Amygdala (tissue), 56 donors: Measurements from ENCODE around the gene PTPN23.

Source experiments
- DNase-seq, 56 donors: peaks; one replicate each; lab custom pipeline; 2025; lab: John Stamatoyannopoulos, UW

PTPN23 gene

DNA sequence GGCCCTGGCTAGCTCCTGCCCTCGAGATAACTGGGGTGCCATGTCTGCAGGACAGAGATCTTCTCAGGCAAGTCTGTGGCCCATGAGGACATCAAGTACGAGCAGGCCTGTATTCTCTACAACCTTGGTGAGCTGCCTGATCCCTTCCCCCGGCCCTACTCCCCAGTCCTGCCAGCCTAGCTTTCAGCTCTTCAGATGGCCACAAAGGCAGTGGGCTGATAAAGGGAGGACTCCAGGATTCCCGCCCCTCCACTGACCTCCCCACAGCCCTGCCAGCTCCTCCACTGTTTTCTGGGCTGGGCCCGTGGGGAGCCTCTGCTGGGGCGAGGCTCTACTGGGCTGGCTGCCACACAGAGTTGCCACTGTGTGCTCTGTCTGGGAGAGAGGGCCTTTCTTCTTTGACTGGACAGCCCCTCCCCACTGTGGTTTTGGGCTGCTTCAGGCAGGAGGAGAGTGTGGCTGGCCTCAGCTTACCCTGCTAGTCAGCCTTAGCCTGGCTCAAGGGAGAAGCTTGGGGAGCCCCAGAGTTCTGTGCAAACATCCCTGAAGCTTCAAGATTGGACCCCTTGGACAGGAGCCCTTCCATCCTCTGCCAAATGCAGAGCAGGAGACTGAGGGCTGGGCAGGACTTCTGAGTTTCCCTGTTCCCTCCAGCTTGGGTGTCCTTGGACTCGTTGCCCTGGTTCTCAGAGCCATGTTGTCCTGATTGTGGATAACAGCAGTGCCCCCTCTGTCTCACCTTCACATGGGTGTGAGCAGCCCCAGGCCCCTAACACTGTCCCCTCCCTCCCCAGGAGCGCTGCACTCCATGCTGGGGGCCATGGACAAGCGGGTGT lies 24.4 kb downstream of the PTPN23 start:
- peak in 47 of 56 donors; percentile 27 to 85 (median 63) for DNase-seq

DNA sequence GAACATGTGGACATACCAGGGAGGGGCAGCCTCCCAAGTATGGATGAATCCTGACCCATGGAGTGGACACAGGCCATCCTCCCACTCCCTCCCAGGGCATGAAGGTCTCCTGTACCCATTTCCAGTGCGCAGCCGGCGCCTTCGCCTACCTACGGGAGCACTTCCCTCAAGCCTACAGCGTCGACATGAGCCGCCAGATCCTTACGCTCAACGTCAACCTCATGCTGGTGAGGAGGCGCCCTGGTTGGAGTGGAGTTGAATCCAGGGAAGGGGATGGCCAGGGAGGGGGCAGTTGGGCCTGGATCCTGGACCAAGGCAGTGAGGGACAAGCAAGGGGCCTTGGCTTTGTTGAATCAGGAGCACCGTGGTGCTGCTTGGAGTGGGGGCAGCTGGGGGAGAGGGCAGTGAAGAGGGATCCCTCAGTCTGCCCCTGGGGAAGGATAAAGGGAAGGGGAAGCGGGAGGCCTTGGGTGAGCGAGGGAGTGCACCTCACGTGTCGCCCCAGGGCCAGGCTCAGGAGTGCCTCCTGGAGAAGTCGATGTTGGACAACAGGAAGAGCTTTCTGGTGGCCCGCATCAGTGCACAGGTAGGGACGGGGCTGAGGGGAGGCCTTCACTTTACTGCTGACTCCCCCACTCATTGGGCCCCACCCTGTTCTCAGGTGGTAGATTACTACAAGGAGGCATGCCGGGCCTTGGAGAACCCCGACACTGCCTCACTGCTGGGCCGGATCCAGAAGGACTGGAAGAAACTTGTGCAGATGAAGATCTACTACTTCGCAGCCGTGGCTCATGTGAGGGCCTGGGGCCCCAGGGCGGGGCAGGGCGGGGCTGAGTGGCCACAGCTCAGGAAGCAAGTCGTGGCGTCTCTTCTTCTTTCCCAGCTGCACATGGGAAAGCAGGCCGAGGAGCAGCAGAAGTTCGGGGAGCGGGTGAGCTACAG lies 25.3 kb downstream of the PTPN23 start:
- no peak for DNase-seq

DNA sequence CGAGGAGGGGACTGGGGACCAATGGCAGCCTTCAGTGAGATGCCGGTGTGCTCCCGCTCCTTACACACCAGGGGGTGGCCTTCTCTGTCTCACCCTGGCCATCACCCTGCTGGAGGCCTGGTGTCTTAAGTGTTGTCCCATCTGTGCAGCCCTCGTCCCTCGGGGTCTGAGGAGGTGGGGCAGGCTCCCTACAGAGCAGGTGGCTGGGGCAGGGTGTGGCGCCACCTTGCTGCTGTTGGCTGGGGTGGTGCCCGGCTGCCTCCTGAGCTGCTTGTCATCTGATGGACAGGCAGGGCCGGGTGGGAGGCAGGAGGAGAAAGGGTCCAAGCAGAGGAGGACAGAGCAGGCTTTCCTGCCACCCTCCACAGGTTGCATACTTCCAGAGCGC lies 25.9 kb downstream of the PTPN23 start:
- DNase-seq: no peak

DNA sequence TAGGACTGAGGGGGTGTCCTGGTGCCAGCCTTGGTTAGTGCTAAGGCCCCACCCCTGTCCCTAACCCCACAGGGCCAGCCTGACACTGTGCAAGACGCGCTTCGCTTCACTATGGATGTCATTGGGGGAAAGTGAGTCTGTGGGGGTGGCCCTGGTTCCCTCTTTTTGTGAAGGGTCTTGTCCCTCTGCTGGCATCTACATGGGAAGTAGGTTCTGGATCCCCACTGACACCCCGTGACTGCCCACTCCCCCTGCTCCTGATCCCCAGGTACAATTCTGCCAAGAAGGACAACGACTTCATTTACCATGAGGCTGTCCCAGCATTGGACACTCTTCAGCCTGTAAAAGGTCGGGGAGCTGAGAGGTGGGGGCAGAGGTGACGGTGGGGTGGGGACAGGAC lies 26.4 kb downstream of the PTPN23 start:
- no peak for DNase-seq

DNA sequence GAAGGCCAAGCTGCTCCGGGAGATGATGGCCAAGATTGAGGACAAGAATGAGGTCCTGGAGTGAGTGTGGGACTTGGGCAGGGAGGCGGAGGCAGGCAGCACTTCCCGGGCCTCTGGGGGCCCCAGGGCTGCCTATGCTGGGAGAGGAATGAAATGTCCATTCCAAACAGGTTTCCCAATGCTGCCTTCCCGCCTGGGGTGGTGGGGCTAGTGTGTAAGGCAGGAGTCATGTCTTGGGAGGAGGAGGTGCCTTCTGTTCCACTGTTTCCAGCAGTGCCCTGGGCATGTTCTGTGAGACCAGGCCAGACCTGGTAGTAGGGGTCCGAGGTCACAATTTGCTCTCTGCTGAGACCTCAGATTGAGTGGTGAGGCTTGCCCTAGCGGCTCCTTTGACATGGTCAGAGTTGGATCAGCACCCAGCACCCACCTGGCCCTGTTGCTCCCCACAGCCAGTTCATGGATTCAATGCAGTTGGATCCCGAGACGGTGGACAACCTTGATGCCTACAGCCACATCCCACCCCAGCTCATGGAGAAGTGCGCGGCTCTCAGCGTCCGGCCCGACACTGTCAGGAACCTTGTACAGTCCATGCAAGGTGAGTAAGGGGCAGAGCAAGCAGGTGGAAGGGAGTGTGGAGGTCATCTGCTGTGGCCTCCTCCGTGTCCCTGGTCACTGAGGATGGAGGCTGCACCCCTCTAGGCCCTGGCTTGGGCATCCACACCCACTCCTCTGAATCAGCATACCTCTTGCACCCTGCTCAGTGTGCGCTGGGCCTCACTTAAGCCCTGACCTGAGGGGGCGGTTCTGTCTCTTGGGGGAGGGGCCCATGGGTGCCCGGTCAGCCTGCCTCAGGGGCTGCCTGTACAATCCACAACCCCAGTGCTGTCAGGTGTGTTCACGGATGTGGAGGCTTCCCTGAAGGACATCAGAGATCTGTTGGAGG lies 27.3 kb downstream of the PTPN23 start:
- no peak for DNase-seq

DNA sequence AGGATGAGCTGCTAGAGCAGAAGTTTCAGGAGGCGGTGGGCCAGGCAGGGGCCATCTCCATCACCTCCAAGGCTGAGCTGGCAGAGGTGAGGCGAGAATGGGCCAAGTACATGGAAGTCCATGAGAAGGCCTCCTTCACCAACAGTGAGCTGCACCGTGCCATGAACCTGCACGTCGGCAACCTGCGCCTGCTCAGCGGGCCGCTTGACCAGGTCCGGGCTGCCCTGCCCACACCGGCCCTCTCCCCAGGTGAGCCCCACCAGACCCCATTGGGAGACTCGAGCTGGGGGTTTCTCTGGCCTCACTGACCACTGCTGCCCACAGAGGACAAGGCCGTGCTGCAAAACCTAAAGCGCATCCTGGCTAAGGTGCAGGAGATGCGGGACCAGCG lies 28.0 kb downstream of the PTPN23 start:
- no peak for DNase-seq

DNA sequence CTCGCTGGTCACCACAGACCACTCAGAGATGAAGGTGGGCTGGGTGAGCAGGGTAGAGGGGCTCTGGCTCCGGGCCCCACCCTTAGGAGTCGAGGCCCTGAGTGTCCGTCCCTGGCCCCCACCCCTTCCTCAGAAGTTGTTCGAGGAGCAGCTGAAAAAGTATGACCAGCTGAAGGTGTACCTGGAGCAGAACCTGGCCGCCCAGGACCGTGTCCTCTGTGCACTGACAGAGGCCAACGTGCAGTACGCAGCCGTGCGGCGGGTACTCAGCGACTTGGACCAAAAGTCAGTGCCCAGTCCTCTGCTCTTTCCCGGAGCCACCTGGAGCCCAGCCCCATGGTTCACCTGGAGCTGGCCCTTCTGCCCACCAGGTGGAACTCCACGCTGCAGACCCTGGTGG lies 28.5 kb downstream of the PTPN23 start:
- no peak for DNase-seq

DNA sequence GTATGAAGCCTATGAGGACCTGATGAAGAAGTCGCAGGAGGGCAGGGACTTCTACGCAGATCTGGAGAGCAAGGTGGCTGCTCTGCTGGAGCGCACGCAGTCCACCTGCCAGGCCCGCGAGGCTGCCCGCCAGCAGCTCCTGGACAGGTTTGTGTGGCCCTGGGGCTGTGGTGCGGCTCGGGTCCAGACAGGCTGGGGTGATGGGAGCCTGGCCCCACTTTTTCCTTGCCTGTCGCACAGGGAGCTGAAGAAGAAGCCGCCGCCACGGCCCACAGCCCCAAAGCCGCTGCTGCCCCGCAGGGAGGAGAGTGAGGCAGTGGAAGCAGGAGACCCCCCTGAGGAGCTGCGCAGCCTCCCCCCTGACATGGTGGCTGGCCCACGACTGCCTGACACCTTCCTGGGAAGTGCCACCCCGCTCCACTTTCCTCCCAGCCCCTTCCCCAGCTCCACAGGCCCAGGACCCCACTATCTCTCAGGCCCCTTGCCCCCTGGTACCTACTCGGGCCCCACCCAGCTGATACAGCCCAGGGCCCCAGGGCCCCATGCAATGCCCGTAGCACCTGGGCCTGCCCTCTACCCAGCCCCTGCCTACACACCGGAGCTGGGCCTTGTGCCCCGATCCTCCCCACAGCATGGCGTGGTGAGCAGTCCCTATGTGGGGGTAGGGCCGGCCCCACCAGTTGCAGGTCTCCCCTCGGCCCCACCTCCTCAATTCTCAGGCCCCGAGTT lies 29.0 kb downstream of the PTPN23 start:
- DNase-seq: no peak

DNA sequence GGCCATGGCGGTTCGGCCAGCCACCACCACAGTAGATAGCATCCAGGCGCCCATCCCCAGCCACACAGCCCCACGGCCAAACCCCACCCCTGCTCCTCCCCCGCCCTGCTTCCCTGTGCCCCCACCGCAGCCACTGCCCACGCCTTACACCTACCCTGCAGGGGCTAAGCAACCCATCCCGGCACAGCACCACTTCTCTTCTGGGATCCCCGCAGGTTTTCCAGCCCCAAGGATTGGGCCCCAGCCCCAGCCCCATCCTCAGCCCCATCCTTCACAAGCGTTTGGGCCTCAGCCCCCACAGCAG lies 29.5 kb downstream of the PTPN23 start:
- DNase-seq: no peak

DNA sequence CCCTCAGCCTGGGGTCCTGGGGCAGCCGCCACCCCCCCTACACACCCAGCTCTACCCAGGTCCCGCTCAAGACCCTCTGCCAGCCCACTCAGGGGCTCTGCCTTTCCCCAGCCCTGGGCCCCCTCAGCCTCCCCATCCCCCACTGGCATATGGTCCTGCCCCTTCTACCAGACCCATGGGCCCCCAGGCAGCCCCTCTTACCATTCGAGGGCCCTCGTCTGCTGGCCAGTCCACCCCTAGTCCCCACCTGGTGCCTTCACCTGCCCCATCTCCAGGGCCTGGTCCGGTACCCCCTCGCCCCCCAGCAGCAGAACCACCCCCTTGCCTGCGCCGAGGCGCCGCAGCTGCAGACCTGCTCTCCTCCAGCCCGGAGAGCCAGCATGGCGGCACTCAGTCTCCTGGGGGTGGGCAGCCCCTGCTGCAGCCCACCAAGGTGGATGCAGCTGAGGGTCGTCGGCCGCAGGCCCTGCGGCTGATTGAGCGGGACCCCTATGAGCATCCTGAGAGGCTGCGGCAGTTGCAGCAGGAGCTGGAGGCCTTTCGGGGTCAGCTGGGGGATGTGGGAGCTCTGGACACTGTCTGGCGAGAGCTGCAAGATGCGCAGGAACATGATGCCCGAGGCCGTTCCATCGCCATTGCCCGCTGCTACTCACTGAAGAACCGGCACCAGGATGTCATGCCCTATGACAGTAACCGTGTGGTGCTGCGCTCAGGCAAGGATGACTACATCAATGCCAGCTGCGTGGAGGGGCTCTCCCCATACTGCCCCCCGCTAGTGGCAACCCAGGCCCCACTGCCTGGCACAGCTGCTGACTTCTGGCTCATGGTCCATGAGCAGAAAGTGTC lies 30.2 kb downstream of the PTPN23 start:
- DNase-seq: no peak

DNA sequence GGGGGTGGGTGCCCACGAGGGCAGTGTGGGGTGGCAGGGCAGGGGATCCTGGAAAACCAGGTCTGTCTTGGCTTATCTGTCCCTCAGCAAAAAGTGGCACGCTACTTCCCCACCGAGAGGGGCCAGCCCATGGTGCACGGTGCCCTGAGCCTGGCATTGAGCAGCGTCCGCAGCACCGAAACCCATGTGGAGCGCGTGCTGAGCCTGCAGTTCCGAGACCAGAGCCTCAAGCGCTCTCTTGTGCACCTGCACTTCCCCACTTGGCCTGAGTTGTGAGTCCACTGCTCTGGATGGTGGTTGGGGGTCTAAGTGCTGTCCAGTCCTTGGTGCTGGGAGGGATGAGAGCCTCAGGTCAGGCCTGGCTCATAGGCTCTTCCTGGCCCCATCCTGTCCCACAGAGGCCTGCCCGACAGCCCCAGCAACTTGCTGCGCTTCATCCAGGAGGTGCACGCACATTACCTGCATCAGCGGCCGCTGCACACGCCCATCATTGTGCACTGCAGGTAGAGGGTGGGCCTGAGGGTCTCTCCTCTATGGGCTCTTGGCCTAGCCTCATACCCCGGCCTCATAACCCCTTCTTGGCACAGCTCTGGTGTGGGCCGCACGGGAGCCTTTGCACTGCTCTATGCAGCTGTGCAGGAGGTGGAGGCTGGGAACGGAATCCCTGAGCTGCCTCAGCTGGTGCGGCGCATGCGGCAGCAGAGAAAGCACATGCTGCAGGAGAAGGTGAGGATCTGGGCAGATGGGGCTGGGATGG lies 31.1 kb downstream of the PTPN23 start:
- no peak for DNase-seq

DNA sequence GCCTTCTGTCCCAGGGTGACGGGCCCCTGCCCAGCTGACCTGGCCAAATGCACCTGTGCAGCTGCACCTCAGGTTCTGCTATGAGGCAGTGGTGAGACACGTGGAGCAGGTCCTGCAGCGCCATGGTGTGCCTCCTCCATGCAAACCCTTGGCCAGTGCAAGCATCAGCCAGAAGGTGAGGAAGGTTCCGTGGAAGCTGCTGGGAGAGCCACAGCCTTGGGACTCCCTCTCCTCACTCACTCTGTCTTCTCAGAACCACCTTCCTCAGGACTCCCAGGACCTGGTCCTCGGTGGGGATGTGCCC lies 31.6 kb downstream of the PTPN23 start:
- no peak for DNase-seq

DNA sequence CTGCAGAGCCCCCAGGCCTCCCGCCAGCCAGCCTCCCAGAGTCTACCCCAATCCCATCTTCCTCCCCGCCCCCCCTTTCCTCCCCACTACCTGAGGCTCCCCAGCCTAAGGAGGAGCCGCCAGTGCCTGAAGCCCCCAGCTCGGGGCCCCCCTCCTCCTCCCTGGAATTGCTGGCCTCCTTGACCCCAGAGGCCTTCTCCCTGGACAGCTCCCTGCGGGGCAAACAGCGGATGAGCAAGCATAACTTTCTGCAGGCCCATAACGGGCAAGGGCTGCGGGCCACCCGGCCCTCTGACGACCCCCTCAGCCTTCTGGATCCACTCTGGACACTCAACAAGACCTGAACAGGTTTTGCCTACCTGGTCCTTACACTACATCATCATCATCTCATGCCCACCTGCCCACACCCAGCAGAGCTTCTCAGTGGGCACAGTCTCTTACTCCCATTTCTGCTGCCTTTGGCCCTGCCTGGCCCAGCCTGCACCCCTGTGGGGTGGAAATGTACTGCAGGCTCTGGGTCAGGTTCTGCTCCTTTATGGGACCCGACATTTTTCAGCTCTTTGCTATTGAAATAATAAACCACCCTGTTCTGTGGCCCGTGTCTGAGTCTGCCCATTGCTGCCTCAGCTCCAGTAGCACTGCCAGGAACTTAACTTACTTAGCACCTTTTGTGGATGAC lies 32.2 kb downstream of the PTPN23 start:
- no peak for DNase-seq

DNA sequence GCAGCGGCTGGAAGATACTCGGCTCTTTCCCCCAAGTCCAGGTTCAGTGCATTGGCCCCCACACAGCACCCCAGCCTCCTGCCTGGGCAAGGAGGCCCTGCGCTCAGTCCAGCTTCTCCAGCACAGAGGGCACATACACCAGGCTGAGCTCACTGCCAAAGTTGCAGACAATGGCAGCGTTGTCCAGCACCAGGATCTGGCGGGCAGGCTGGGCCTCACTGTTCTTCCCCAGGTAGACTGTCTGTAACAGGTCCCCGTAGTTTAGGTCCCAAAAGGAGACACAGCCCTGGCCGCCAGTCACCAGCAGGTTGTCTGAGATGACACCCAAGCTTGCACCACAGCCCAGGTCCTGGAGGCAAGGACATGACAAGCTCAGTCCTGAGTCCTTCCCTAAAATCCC lies 32.9 kb downstream of the PTPN23 start:
- DNase-seq: peak in 42 of 56 donors; percentile 15 to 87 (median 62)

DNA sequence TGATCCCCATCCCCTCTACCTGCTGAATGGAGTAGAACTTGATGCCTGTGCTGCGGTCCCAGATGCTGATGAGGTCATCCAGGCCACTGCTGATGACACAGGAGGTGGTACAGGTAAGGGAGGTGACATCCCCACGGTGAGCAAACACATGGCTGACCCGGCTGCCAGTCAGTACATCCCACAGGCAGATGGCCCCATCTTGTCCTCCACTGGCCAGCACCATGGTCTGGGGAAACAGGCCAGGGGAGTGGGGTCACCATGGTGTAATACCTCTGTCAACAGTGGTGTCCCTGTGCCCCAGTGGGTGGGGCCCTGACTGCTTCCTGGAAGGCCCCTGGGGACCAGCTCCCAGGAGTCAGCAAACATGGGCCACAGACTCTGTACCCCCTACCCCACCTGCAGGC lies 33.3 kb downstream of the PTPN23 start:
- no peak for DNase-seq

DNA sequence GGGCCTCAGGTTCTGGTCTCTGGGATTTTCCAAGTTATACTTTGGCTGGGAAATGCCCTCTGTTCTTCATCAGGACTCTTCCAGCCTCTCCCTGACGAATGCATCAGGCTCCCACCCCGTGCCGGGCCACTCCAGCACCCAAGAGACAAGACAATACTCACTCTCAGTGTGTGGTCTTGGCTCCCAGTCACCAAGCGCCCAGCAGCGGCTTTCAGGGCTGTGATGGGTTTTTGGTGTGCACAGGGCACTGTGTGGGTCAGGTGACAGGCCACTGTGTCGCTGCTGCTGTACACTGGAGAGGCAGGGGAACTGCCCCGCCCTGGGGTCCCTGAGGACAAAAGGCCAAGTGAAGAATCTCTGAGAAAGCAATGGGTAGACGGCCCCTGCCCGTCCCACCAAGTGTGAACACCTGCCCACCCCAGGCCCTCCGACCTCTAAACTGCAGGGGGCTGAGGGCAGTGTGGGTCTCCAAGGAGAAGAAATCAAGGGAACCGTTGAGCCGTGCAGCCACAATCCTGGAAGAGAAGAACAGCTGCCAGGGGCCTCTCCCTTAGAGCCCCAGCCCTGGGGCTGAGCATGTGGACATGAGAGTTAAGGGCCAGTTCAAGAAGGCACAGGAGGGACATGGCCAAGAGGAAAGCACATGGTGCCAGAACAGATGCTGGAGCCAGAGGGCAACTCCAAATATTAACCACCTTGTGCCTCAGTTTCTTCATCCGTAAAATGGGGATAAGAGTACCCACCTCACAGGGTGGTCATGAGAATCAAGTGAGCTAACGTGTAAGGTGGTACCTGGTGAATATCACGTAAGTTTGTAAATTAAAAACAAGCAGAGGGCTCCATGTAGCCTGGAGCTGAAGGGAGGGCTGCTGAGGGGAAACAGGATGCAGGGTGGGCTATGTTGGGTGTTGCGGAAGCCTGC lies 34.1 kb downstream of the PTPN23 start:
- peak in 17 of 56 donors; percentile 24 to 60 (median 41) for DNase-seq

DNA sequence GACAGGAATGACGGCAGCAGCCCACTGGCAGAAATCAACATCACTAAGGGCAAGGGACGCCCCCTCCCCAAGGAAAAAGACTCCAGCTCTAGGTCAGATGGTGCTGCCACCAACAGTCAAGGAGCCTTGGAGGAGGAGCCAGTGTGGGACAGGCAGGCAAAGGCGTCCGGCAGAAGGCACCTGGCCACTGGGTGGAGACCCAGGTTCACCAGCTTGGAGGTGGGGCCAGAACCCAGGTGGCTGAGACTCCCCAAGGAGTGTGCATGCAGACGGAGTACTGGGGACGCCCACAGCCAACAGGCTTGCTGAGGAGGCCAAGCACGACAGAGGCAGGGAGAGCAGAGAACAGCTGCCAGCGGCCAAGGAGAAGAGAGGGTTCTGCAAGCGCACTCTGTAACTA lies 35.2 kb downstream of the PTPN23 start:
- peak in 1 of 56 donors; percentile 30 for DNase-seq
